CD8-positive, alpha-beta memory T cell (primary cell): ENCODE data around the gene ZNF804B. TPM values are rescaled to one million over a fixed set of nuclear protein-coding genes. Genes with fewer than 3 reads are reported as not detected.

Experiments
- CTCF ChIA-PET: fragments of 350-600 bp; sonication (Branson Sonifier 250); formaldehyde crosslinking; loops from one replicate; lab custom pipeline; 2021; ENCODE audit warnings: antibody characterized with exemption; lab: Charles Lee
- POLR2A ChIA-PET: fragments of 350-600 bp; sonication (Branson Sonifier 250); formaldehyde crosslinking; loops from one replicate; lab custom pipeline; 2021; ENCODE audit warnings: antibody characterized with exemption; lab: Charles Lee
- DNase-seq, 5 donors: peaks; one replicate each; pipeline versions ENCODE4 v3.0.0 to v3.0.0-alpha.2; 2020 to 2022; ENCODE audit warnings: mixed read lengths in 1 of 5
- H3K27ac ChIP-seq: one replicate; pipeline ENCODE4 v1.7.0; 2013; ENCODE audit warnings: low read depth, mild to moderate bottlenecking, low read length, moderate library complexity
- H3K27me3 ChIP-seq: 2 replicates; pipeline ENCODE4 v1.7.0; 2013; ENCODE audit warnings: low read length, mild to moderate bottlenecking; ENCODE audit not compliant: insufficient read depth, poor library complexity, severe bottlenecking
- H3K36me3 ChIP-seq: 2 replicates; pipeline ENCODE4 v1.7.0; 2013; ENCODE audit warnings: mild to moderate bottlenecking, low read length, moderate library complexity; ENCODE audit not compliant: insufficient read depth
- H3K4me1 ChIP-seq: 2 replicates; pipeline ENCODE4 v1.7.0; 2013; ENCODE audit warnings: mild to moderate bottlenecking, low read length, moderate library complexity; ENCODE audit not compliant: insufficient read depth
- H3K4me3 ChIP-seq: 2 replicates; pipeline ENCODE4 v1.7.0; 2013; ENCODE audit warnings: mild to moderate bottlenecking, low read length
- H3K9me3 ChIP-seq: 2 replicates; pipeline ENCODE4 v1.7.0; 2013; ENCODE audit warnings: mild to moderate bottlenecking, low read length
- H3K27ac Mint-ChIP-seq, 8 donors: one replicate each; pipeline ENCODE4 v1.8.0; 2020 to 2021; ENCODE audit warnings: mixed read lengths in 8 of 8, mild to moderate bottlenecking in 6 of 8, inconsistent platforms in 3 of 8, moderate library complexity in 3 of 8
- H3K27me3 Mint-ChIP-seq, 2 donors: one replicate each; pipeline ENCODE4 v1.8.0; 2020 to 2021; ENCODE audit warnings: mixed read lengths in 2 of 2, mild to moderate bottlenecking in 1 of 2, moderate library complexity in 1 of 2
- H3K36me3 Mint-ChIP-seq, 3 donors: one replicate each; pipeline ENCODE4 v1.8.0; 2020 to 2021; ENCODE audit warnings: mixed read lengths in 3 of 3, inconsistent platforms in 1 of 3, mild to moderate bottlenecking in 1 of 3
- H3K4me1 Mint-ChIP-seq, 3 donors: one replicate each; pipeline ENCODE4 v1.8.0; 2020 to 2021; ENCODE audit warnings: mixed read lengths in 3 of 3, inconsistent platforms in 1 of 3, mild to moderate bottlenecking in 1 of 3
- H3K4me3 Mint-ChIP-seq, 7 donors: one replicate each; pipeline ENCODE4 v1.8.0; 2020 to 2021; ENCODE audit warnings: mixed read lengths in 7 of 7, mild to moderate bottlenecking in 6 of 7, moderate library complexity in 4 of 7, inconsistent platforms in 2 of 7
- H3K9me3 Mint-ChIP-seq, 5 donors: one replicate each; pipeline ENCODE4 v1.8.0; 2020 to 2022; ENCODE audit warnings: mixed read lengths in 5 of 5, mild to moderate bottlenecking in 3 of 5, moderate library complexity in 2 of 5, inconsistent platforms in 1 of 5
- polyA plus RNA-seq: library from polyadenylated mRNA; unstranded; fragments of 300-500 nt; fragmentation: Illumina TruSeq; gene quantifications from one replicate; pipeline ENCODE4 v1.2.3, GENCODE V29; 2021
- total RNA-seq, 2 experiments: library from RNA; stranded (reverse); gene quantifications; one replicate each; pipeline ENCODE4 v1.2.3, GENCODE V29; 2021

Gene ZNF804B
- total and polyA plus RNA-seq, 3 experiments from 2014 or later: not detected

- no peak overlapping the region for H3K4me3 ChIP-seq
- no peak overlapping the region for H3K27ac Mint-ChIP-seq
- H3K9me3 ChIP-seq: no peaks in the 10 kb centered on the region
- no peaks in the 10 kb centered on the region for H3K4me1 Mint-ChIP-seq
- DNase-seq: no peak
- H3K4me3 Mint-ChIP-seq: no peak overlapping the region
- peaks cover 0 to 12% (median 2%) of the 10 kb centered on the region in 5 donors for H3K9me3 Mint-ChIP-seq
- H3K27ac ChIP-seq: no peak overlapping the region
- POLR2A ChIA-PET: no interaction called here
- no peaks in the 10 kb centered on the region for H3K36me3 Mint-ChIP-seq
- H3K36me3 ChIP-seq: no peaks in the 10 kb centered on the region
- CTCF ChIA-PET: no interaction called here
- H3K27me3 Mint-ChIP-seq: no peaks in the 10 kb centered on the region
- no peaks in the 10 kb centered on the region for H3K4me1 ChIP-seq
- H3K27me3 ChIP-seq: no peaks in the 10 kb centered on the region
Observed at GRCh38 chr7:89104748-89105685, 345.5 kb downstream of the ZNF804B start.

GRCh38 chr7:89123871-89124270 lies 364.4 kb downstream of the ZNF804B start:
- H3K27me3 Mint-ChIP-seq: no peaks in the 10 kb centered on the region
- no peak for DNase-seq
- no peak overlapping the region for H3K27ac Mint-ChIP-seq
- no peaks in the 10 kb centered on the region for H3K27me3 ChIP-seq
- H3K9me3 Mint-ChIP-seq: peaks cover 0 to 19% (median 2%) of the 10 kb centered on the region in 5 donors
- H3K4me3 ChIP-seq: no peak overlapping the region
- H3K36me3 Mint-ChIP-seq: no peaks in the 10 kb centered on the region
- no peak overlapping the region for H3K4me3 Mint-ChIP-seq
- H3K27ac ChIP-seq: no peak overlapping the region
- CTCF ChIA-PET: no interaction called here
- H3K4me1 Mint-ChIP-seq: no peaks in the 10 kb centered on the region
- POLR2A ChIA-PET: no interaction called here
- no peaks in the 10 kb centered on the region for H3K9me3 ChIP-seq
- no peaks in the 10 kb centered on the region for H3K4me1 ChIP-seq
- H3K36me3 ChIP-seq: no peaks in the 10 kb centered on the region

DNA sequence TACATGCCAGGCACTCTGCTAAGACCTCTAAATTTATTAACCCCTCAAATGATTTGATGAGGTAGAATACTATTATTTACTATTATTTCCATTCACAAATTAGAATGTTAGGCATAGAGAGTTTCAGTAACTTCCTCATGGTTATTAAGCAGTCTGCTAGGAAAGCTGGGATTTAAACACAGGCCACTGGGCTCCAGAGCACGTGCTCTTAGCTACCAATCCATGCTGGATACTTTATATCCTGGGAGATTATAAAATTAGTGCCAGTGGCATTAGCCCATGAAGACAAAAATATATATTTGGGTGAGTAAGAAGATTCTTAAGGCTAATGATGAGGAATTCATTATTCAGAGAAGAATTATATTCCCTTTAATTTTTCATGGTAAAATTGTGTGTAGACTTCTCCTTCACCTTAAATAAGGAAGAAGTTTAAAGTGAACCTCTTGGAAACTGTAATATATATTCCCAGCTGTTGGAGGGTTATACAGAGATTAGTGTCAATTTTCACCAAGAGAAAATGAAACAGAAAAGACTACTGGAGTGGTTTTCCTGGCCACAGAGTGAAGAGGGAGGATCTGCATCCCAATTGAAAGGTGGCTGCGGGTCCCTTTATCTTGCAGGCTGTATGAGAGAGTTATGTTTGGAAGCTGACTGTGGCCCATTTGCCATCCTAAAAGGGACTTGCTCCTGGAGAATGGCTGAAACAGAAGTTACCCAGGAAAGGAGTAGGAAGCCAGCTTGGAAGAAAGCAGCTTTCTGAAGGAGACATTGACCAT lies 370.3 kb downstream of the ZNF804B start:
- no peak overlapping the region for H3K4me3 ChIP-seq
- peaks cover 0 to 12% (median 0%) of the 10 kb centered on the region in 5 donors for H3K9me3 Mint-ChIP-seq
- H3K27me3 Mint-ChIP-seq: no peaks in the 10 kb centered on the region
- H3K9me3 ChIP-seq: no peaks in the 10 kb centered on the region
- no peaks in the 10 kb centered on the region for H3K36me3 Mint-ChIP-seq
- no peaks in the 10 kb centered on the region for H3K36me3 ChIP-seq
- POLR2A ChIA-PET: no interaction called here
- no peak overlapping the region for H3K27ac ChIP-seq
- H3K4me1 ChIP-seq: no peaks in the 10 kb centered on the region
- DNase-seq: no peak
- no peak overlapping the region for H3K4me3 Mint-ChIP-seq
- no peaks in the 10 kb centered on the region for H3K27me3 ChIP-seq
- CTCF ChIA-PET: no interaction called here
- H3K4me1 Mint-ChIP-seq: no peaks in the 10 kb centered on the region
- no peak overlapping the region for H3K27ac Mint-ChIP-seq

GRCh38 chr7:89133357-89133756 lies 373.9 kb downstream of the ZNF804B start:
- H3K9me3 Mint-ChIP-seq: peaks cover 0 to 5% (median 0%) of the 10 kb centered on the region in 5 donors
- no peak for DNase-seq
- H3K4me1 ChIP-seq: no peaks in the 10 kb centered on the region
- H3K27me3 ChIP-seq: no peaks in the 10 kb centered on the region
- no peaks in the 10 kb centered on the region for H3K36me3 Mint-ChIP-seq
- H3K27ac ChIP-seq: no peak overlapping the region
- ChIA-PET POLR2A (no interaction called here), CTCF (no interaction called here)
- H3K9me3 ChIP-seq: no peaks in the 10 kb centered on the region
- H3K4me3 ChIP-seq: no peak overlapping the region
- no peak overlapping the region for H3K27ac Mint-ChIP-seq
- H3K27me3 Mint-ChIP-seq: no peaks in the 10 kb centered on the region
- no peaks in the 10 kb centered on the region for H3K36me3 ChIP-seq
- no peak overlapping the region for H3K4me3 Mint-ChIP-seq
- no peaks in the 10 kb centered on the region for H3K4me1 Mint-ChIP-seq

GRCh38 chr7:89133819-89134218 lies 374.3 kb downstream of the ZNF804B start:
- Histone ChIP-seq H3K4me3 (no peak overlapping the region), H3K27ac (no peak overlapping the region), H3K9me3 (no peaks in the 10 kb centered on the region), H3K4me1 (no peaks in the 10 kb centered on the region), H3K36me3 (no peaks in the 10 kb centered on the region), H3K27me3 (no peaks in the 10 kb centered on the region)
- no peak for DNase-seq
- H3K4me3 Mint-ChIP-seq: no peak overlapping the region
- H3K9me3 Mint-ChIP-seq: peaks cover 0 to 6% (median 0%) of the 10 kb centered on the region in 5 donors
- ChIA-PET CTCF (no interaction called here), POLR2A (no interaction called here)
- H3K27me3 Mint-ChIP-seq: no peaks in the 10 kb centered on the region
- H3K4me1 Mint-ChIP-seq: no peaks in the 10 kb centered on the region
- H3K27ac Mint-ChIP-seq: no peak overlapping the region
- H3K36me3 Mint-ChIP-seq: no peaks in the 10 kb centered on the region

DNA sequence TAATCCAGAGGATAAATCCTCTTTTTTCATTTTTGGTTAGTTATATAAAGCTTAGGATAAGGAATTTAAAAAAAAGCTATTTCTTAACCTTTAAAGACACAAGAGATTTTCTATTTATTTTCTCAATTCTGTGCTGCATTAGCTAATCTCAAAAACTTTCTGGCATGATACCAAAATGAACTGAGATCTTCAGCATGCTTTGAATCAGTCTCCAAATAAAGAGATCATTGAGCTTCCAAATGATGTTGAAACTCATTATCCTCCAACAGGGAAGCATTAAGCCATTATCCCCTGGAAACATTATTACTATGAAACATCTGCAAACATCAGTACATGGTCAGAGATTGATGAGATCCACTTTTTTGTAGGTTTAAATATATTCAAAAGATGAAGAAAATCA lies 386.3 kb downstream of the ZNF804B start:
- Mint-ChIP-seq H3K27ac (no peak overlapping the region), H3K9me3 (peaks cover 0 to 3% (median 2%) of the 10 kb centered on the region in 5 donors), H3K36me3 (no peaks in the 10 kb centered on the region), H3K27me3 (no peaks in the 10 kb centered on the region), H3K4me1 (no peaks in the 10 kb centered on the region), H3K4me3 (no peak overlapping the region)
- no peaks in the 10 kb centered on the region for H3K27me3 ChIP-seq
- H3K9me3 ChIP-seq: no peaks in the 10 kb centered on the region
- DNase-seq: no peak
- H3K36me3 ChIP-seq: no peaks in the 10 kb centered on the region
- H3K4me1 ChIP-seq: no peaks in the 10 kb centered on the region
- no peak overlapping the region for H3K4me3 ChIP-seq
- no peak overlapping the region for H3K27ac ChIP-seq
- ChIA-PET POLR2A (no interaction called here), CTCF (no interaction called here)

- POLR2A ChIA-PET: no interaction called here
- CTCF ChIA-PET: no interaction called here
- no peak overlapping the region for H3K4me3 ChIP-seq
- Mint-ChIP-seq H3K4me1 (no peaks in the 10 kb centered on the region), H3K36me3 (no peaks in the 10 kb centered on the region), H3K4me3 (no peak overlapping the region), H3K27me3 (peaks cover 0 to 3% of the 10 kb centered on the region in 2 donors), H3K27ac (no peak overlapping the region), H3K9me3 (peaks cover 0 to 22% (median 7%) of the 10 kb centered on the region in 5 donors)
- no peak for DNase-seq
- H3K27ac ChIP-seq: no peak overlapping the region
- H3K36me3 ChIP-seq: no peaks in the 10 kb centered on the region
- no peaks in the 10 kb centered on the region for H3K4me1 ChIP-seq
- no peaks in the 10 kb centered on the region for H3K9me3 ChIP-seq
- no peaks in the 10 kb centered on the region for H3K27me3 ChIP-seq
Observed at GRCh38 chr7:89160107-89160506, 400.6 kb downstream of the ZNF804B start.

DNA sequence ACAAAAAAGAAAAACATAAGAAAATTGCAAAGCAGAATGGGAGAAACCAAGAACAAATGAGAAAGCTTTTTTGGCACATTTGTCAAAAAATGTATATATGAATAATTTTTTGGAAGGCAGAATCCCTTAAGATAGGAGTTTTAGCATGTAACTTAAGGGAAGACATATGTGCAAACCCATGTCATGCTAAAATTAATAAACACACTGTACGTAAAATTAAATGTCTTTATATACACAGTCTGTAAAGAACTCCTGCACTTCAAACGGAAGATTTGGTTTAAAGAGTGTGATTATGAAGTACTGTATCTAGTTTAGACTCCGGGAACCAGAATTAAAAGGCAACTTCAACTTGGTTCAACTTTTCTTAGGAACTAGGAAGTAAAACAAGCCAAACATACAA lies 405.9 kb downstream of the ZNF804B start:
- no peaks in the 10 kb centered on the region for H3K36me3 ChIP-seq
- H3K9me3 Mint-ChIP-seq: peaks cover 0 to 18% (median 2%) of the 10 kb centered on the region in 5 donors
- no peaks in the 10 kb centered on the region for H3K27me3 ChIP-seq
- H3K4me3 Mint-ChIP-seq: no peak overlapping the region
- DNase-seq: no peak
- ChIA-PET CTCF (no interaction called here), POLR2A (no interaction called here)
- H3K27me3 Mint-ChIP-seq: peaks cover 0 to 2% of the 10 kb centered on the region in 2 donors
- no peaks in the 10 kb centered on the region for H3K4me1 Mint-ChIP-seq
- no peaks in the 10 kb centered on the region for H3K36me3 Mint-ChIP-seq
- H3K4me1 ChIP-seq: no peaks in the 10 kb centered on the region
- H3K27ac Mint-ChIP-seq: no peak overlapping the region
- no peak overlapping the region for H3K4me3 ChIP-seq
- H3K9me3 ChIP-seq: no peaks in the 10 kb centered on the region
- H3K27ac ChIP-seq: no peak overlapping the region
